ENCODE measurements around the gene FBXO7. TPM values are rescaled to one million over a fixed set of nuclear protein-coding genes. Genes with fewer than 3 reads are reported as not detected.

FBXO7 gene
- total RNA-seq, 5 donors from 2014 or later (not counting 1 experiment from before 2014, with no cell fraction given): 77.8 to 127 (median 83.4) TPM

DNA sequence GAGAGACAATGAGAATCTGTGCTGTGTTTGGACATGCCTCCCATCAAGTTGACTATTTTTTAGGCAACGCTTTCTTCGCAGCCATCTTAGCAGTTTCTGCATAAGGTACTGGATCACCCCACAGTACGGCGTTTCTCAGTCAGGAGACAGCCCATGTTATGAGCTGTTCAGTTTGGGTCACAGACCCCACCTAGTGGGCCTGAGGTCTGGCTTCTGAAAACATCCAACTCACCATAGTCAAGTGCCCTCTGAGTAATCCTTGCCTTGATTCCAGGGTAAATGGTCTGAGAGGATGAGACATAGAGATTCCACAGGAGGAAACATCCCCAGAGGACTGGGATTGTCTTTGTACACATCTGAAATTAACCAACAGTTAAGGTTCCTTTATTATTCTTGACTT is 17.6 kb upstream of the FBXO7 start:
- no peak overlapping the region for H3K4me3 ChIP-seq (ENCODE audit: control insufficient read depth in 1 of 2, extremely low read depth in 1 of 2, low read length in 1 of 2)
- H3K36me3 ChIP-seq (ENCODE audit: control insufficient read depth in 2 of 2, extremely low read depth in 1 of 2, insufficient read depth in 1 of 2, low read length in 1 of 2): no peaks in the 10 kb centered on the region
- CTCF ChIA-PET: no interaction called here
- no peaks in the 10 kb centered on the region for H3K9me3 ChIP-seq
- H3K9me3 Mint-ChIP-seq: no peaks in the 10 kb centered on the region
- no peaks in the 10 kb centered on the region for H3K4me1 ChIP-seq (ENCODE audit: control insufficient read depth in 1 of 2, extremely low read depth in 1 of 2, insufficient read depth in 2 of 2, low read length in 2 of 2)
- ATAC-seq (replicated peaks in 1 of 4): no peak
- peaks cover 49 to 57% of the 10 kb centered on the region in 2 donors for H3K27me3 Mint-ChIP-seq
- H3K4me3 Mint-ChIP-seq: no peak overlapping the region
- no peak overlapping the region for H3K27ac Mint-ChIP-seq
- H3K4me1 Mint-ChIP-seq: no peaks in the 10 kb centered on the region
- peaks cover 4 to 25% of the 10 kb centered on the region in 2 experiments for H3K27me3 ChIP-seq (replicated peaks in 1 of 2; ENCODE audit: control insufficient read depth in 2 of 2, extremely low read depth in 1 of 2, insufficient read depth in 2 of 2, low read length in 1 of 2)
- no peak for DNase-seq
- 95% methylated on average over 4 of the region's 4 CpGs for WGBS (ENCODE audit: insufficient coverage)
- no peak overlapping the region for H3K27ac ChIP-seq (ENCODE audit: low read length)
- POLR2A ChIA-PET: no interaction called here
- no peaks in the 10 kb centered on the region for H3K36me3 Mint-ChIP-seq

DNA sequence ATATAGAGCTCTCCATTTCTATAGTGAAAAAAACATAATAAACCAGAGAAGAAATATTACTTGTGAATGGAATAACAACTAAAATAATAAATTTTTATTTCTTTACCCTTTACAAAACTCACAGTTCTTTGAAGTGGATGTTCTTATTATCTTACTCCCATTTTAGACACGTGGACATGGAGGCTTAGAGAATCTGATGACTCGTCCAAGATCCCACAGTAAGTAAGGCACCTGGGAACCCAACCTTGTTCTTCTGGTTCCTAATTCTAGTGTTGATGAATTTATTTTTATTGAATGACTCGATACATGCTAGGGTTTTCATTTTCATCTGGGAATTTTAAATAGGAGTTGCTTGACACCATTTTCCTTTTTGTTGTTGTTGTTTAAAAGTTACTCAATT is 12.2 kb upstream of the FBXO7 start:
- H3K9me3 ChIP-seq: no peaks in the 10 kb centered on the region
- no peak overlapping the region for H3K27ac ChIP-seq (ENCODE audit: low read length)
- peaks cover 40 to 68% of the 10 kb centered on the region in 2 donors for H3K27me3 Mint-ChIP-seq
- H3K36me3 ChIP-seq (ENCODE audit: control insufficient read depth in 2 of 2, extremely low read depth in 1 of 2, insufficient read depth in 1 of 2, low read length in 1 of 2): no peaks in the 10 kb centered on the region
- H3K9me3 Mint-ChIP-seq: no peaks in the 10 kb centered on the region
- DNase-seq: no peak
- H3K4me3 ChIP-seq (ENCODE audit: control insufficient read depth in 1 of 2, extremely low read depth in 1 of 2, low read length in 1 of 2): no peak overlapping the region
- ATAC-seq (replicated peaks in 1 of 4): no peak
- ChIA-PET CTCF (interaction anchor here in 1 of 2 donors (0.6 kb wide), 1 partner anchor 348 kb away, joined by 3 read pairs; no protein-coding TSS in a partner anchor), POLR2A (no interaction called here)
- no peaks in the 10 kb centered on the region for H3K36me3 Mint-ChIP-seq
- H3K4me3 Mint-ChIP-seq: no peak overlapping the region
- no peaks in the 10 kb centered on the region for H3K4me1 Mint-ChIP-seq
- no peak overlapping the region for H3K27ac Mint-ChIP-seq
- H3K4me1 ChIP-seq (ENCODE audit: control insufficient read depth in 1 of 2, extremely low read depth in 1 of 2, insufficient read depth in 2 of 2, low read length in 2 of 2): no peaks in the 10 kb centered on the region
- H3K27me3 ChIP-seq (replicated peaks in 1 of 2; ENCODE audit: control insufficient read depth in 2 of 2, extremely low read depth in 1 of 2, insufficient read depth in 2 of 2, low read length in 1 of 2): peaks cover 7 to 24% of the 10 kb centered on the region in 2 experiments
- WGBS (ENCODE audit: insufficient coverage): no CpG with 5 or more reads among the region's 3 CpGs

DNA sequence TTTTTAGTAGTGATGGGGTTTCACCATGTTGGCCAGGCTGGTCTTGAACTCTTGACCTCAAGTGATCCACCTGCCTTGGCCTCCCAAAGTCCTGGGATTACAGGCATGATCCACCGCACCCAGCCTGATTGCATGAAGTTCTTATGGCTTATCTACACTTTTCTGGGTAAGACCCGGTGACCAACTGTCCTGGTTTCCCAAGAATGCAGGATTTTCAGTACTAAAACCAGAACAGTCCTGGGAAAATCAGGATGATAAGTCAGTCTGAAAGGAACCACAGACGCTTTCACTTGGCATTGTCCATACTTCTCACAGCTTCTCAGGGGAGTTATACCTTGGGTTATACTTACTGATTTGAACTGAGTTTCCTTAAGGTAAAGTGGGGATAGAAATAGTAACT is 8.9 kb upstream of the FBXO7 start:
- H3K27ac Mint-ChIP-seq: no peak overlapping the region
- POLR2A ChIA-PET: no interaction called here
- no peak for DNase-seq
- no peaks in the 10 kb centered on the region for H3K36me3 Mint-ChIP-seq
- H3K9me3 Mint-ChIP-seq: no peaks in the 10 kb centered on the region
- no peak overlapping the region for H3K4me3 ChIP-seq (ENCODE audit: control insufficient read depth in 1 of 2, extremely low read depth in 1 of 2, low read length in 1 of 2)
- H3K9me3 ChIP-seq: no peaks in the 10 kb centered on the region
- ATAC-seq (replicated peaks in 1 of 4): no peak
- H3K27me3 Mint-ChIP-seq: peaks cover 23 to 47% of the 10 kb centered on the region in 2 donors
- peaks cover 7 to 16% of the 10 kb centered on the region in 2 experiments for H3K27me3 ChIP-seq (replicated peaks in 1 of 2; ENCODE audit: control insufficient read depth in 2 of 2, extremely low read depth in 1 of 2, insufficient read depth in 2 of 2, low read length in 1 of 2)
- WGBS (ENCODE audit: insufficient coverage): 88% methylated on average over 2 of the region's 3 CpGs
- CTCF ChIA-PET: no interaction called here
- H3K36me3 ChIP-seq (ENCODE audit: control insufficient read depth in 2 of 2, extremely low read depth in 1 of 2, insufficient read depth in 1 of 2, low read length in 1 of 2): no peaks in the 10 kb centered on the region
- H3K4me1 Mint-ChIP-seq: no peaks in the 10 kb centered on the region
- H3K4me1 ChIP-seq (ENCODE audit: control insufficient read depth in 1 of 2, extremely low read depth in 1 of 2, insufficient read depth in 2 of 2, low read length in 2 of 2): no peaks in the 10 kb centered on the region
- no peak overlapping the region for H3K27ac ChIP-seq (ENCODE audit: low read length)
- H3K4me3 Mint-ChIP-seq: no peak overlapping the region

DNA sequence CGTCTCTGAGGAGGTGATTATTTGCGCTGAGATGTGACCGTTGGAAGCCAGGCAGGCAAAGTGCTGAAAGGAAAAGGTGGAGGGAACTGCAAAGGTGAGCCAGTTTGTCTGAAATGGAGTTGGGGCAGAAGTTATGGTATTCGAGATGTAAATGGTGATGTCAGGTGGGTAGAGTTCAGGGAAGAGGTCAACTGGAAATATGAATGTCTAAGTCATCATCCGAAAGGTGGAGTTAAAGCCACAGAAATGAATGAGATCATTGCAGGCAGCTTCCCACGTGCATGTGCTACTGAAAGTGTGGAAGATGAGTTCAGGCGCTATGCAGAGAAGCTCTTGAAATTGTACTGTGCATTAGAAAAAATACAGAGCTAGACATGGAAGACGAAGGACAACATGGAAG is 8.1 kb upstream of the FBXO7 start:
- CTCF ChIA-PET: no interaction called here
- Histone ChIP-seq H3K4me3 (ENCODE audit: control insufficient read depth in 1 of 2, extremely low read depth in 1 of 2, low read length in 1 of 2) (no peak overlapping the region), H3K27ac (ENCODE audit: low read length) (no peak overlapping the region), H3K36me3 (ENCODE audit: control insufficient read depth in 2 of 2, extremely low read depth in 1 of 2, insufficient read depth in 1 of 2, low read length in 1 of 2) (no peaks in the 10 kb centered on the region), H3K4me1 (ENCODE audit: control insufficient read depth in 1 of 2, extremely low read depth in 1 of 2, insufficient read depth in 2 of 2, low read length in 2 of 2) (no peaks in the 10 kb centered on the region), H3K9me3 (no peaks in the 10 kb centered on the region), H3K27me3 (replicated peaks in 1 of 2; ENCODE audit: control insufficient read depth in 2 of 2, extremely low read depth in 1 of 2, insufficient read depth in 2 of 2, low read length in 1 of 2) (peaks cover 7 to 13% of the 10 kb centered on the region in 2 experiments)
- Mint-ChIP-seq H3K4me1 (no peaks in the 10 kb centered on the region), H3K36me3 (no peaks in the 10 kb centered on the region), H3K9me3 (no peaks in the 10 kb centered on the region), H3K27ac (no peak overlapping the region), H3K4me3 (no peak overlapping the region), H3K27me3 (peaks cover 15 to 39% of the 10 kb centered on the region in 2 donors)
- ATAC-seq (replicated peaks in 1 of 4): no peak
- no peak for DNase-seq
- POLR2A ChIA-PET: no interaction called here
- WGBS (ENCODE audit: insufficient coverage): 84% methylated on average over 5 of the region's 8 CpGs

DNA sequence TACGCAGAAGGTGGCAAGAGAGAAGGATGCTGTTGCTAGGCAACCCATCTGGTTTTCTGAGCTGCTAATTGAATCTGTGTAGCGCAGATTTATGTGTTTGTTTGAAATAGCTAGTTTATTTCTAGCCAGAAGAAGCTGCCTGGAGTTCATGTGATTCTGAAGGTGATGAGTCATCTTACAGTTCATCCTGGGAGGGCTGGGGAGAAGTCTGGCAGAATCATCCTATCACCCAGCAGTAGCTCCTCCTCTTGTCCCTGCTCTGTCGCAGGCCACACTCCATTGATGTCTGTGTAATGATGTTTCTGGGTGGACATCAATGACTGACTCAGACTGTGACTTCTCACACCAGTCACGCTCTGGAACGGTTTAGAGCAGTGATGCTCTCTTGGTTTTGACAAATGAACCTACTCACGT is 4.8 kb upstream of the FBXO7 start:
- H3K27ac Mint-ChIP-seq: no peak overlapping the region
- H3K36me3 ChIP-seq (ENCODE audit: control insufficient read depth in 2 of 2, extremely low read depth in 1 of 2, insufficient read depth in 1 of 2, low read length in 1 of 2): no peaks in the 10 kb centered on the region
- peaks cover 6 to 11% of the 10 kb centered on the region in 2 experiments for H3K4me1 ChIP-seq (ENCODE audit: control insufficient read depth in 1 of 2, extremely low read depth in 1 of 2, insufficient read depth in 2 of 2, low read length in 2 of 2)
- WGBS (ENCODE audit: insufficient coverage): 60% methylated on average over 1 of the region's 6 CpGs
- H3K27me3 Mint-ChIP-seq: peaks cover 15 to 23% of the 10 kb centered on the region in 2 donors
- CTCF ChIA-PET: interaction anchor here in 1 of 2 donors (1.1 kb wide), 1 partner anchor 12 kb away, joined by 3 read pairs; no protein-coding TSS in a partner anchor
- no peak for ATAC-seq (replicated peaks in 1 of 4)
- no peak overlapping the region for H3K4me3 ChIP-seq (ENCODE audit: control insufficient read depth in 1 of 2, extremely low read depth in 1 of 2, low read length in 1 of 2)
- no peaks in the 10 kb centered on the region for H3K36me3 Mint-ChIP-seq
- DNase-seq: no peak
- H3K4me1 Mint-ChIP-seq: peaks cover 10 to 12% (median 11%) of the 10 kb centered on the region in 3 donors
- H3K9me3 Mint-ChIP-seq: no peaks in the 10 kb centered on the region
- POLR2A ChIA-PET: interaction anchor here (0.6 to 0.7 kb wide), 2 partner anchors 25 to 490 kb away, joined by 3 to 10 read pairs; no protein-coding TSS in a partner anchor
- no peak overlapping the region for H3K27ac ChIP-seq (ENCODE audit: low read length)
- no peak overlapping the region for H3K4me3 Mint-ChIP-seq
- H3K27me3 ChIP-seq (replicated peaks in 1 of 2; ENCODE audit: control insufficient read depth in 2 of 2, extremely low read depth in 1 of 2, insufficient read depth in 2 of 2, low read length in 1 of 2): peaks cover 6 to 11% of the 10 kb centered on the region in 2 experiments
- no peaks in the 10 kb centered on the region for H3K9me3 ChIP-seq

DNA sequence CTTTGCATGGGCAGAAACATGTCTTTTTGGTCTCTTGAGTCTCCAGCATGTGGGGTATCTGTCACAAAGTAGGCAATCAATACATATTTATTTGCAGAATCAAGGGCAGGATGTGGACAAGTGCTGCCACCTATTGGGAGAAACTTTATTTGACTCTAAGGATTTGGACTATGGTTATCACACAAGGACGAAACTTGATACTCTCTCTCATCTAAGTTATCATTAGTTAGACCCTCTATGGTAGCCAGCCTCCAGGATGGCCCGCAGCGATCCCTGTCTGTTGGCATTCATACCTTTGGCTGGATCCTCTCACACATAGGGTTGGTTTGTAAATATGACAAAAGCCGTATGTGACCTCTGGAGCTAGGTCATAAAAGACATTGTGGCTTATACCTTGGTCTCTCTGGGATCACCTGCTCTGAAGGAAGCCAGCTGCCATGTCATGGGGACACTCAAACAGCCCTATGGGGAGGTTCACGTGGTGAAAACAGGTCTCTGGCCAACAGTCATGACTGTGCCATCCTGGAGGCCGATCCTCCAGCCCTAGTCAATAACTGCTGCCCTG is 1.1 kb upstream of the FBXO7 start:
- CTCF ChIA-PET: interaction anchor here (0.6 to 1.8 kb wide), 4 partner anchors 12 to 62 kb away, joined by 3 to 7 read pairs (median 4); partner anchors contain the start of gene RTCB (in 1 of the 2)
- ATAC-seq (replicated peaks in 1 of 4) (no peak), DNase-seq (peak in 28 of 35 experiments; percentile 1 to 64 (median 26))
- Mint-ChIP-seq H3K4me1 (peaks cover 11 to 23% (median 22%) of the 10 kb centered on the region in 3 donors), H3K27ac (peak overlapping the region; percentile 88 to 95), H3K27me3 (no peaks in the 10 kb centered on the region), H3K36me3 (no peaks in the 10 kb centered on the region), H3K9me3 (no peaks in the 10 kb centered on the region), H3K4me3 (peak overlapping the region; percentile 88 to 95 (median 95))
- peak overlapping the region; percentile 87 to 94 for H3K4me3 ChIP-seq (ENCODE audit: control insufficient read depth in 1 of 2, extremely low read depth in 1 of 2, low read length in 1 of 2)
- POLR2A ChIA-PET: no interaction called here
- no peaks in the 10 kb centered on the region for H3K27me3 ChIP-seq (replicated peaks in 1 of 2; ENCODE audit: control insufficient read depth in 2 of 2, extremely low read depth in 1 of 2, insufficient read depth in 2 of 2, low read length in 1 of 2)
- 50% methylated on average over 2 of the region's 6 CpGs for WGBS (ENCODE audit: insufficient coverage)
- H3K36me3 ChIP-seq (ENCODE audit: control insufficient read depth in 2 of 2, extremely low read depth in 1 of 2, insufficient read depth in 1 of 2, low read length in 1 of 2): no peaks in the 10 kb centered on the region
- peaks cover 12 to 21% of the 10 kb centered on the region in 2 experiments for H3K4me1 ChIP-seq (ENCODE audit: control insufficient read depth in 1 of 2, extremely low read depth in 1 of 2, insufficient read depth in 2 of 2, low read length in 2 of 2)
- H3K9me3 ChIP-seq: no peaks in the 10 kb centered on the region
- H3K27ac ChIP-seq (ENCODE audit: low read length): peak overlapping the region; percentile 86
